HCT116 (cell line): ENCODE data around the gene MSANTD3.

ENCODE experiments used
- ELF1 ChIP-seq: IDR thresholded peaks from 2 replicates; pipeline ENCODE4 v1.6.1; 2012; ENCODE audit warnings: low read depth, borderline replicate concordance
- EZH2 ChIP-seq: fragments of 200-600 bp; sonication (generic); IDR thresholded peaks from 2 replicates; pipeline ENCODE4 v1.6.1; 2017; ENCODE audit warnings: antibody characterized with exemption, mixed run types
- EZH2phosphoT487 ChIP-seq: fragments of 200-600 bp; IDR thresholded peaks from 2 replicates; pipeline ENCODE4 v1.6.1; 2018; ENCODE audit warnings: antibody characterized with exemption, borderline replicate concordance
- POLR2A ChIP-seq: IDR thresholded peaks from 2 replicates; pipeline ENCODE4 v1.7.0; 2011; ENCODE audit warnings: borderline replicate concordance; ENCODE audit not compliant: insufficient read depth, insufficient read length; ENCODE audit errors: extremely low read depth
- POLR2AphosphoS5 ChIP-seq: IDR thresholded peaks from 2 replicates; pipeline ENCODE4 v1.6.1; 2011; ENCODE audit warnings: mild to moderate bottlenecking, low read depth, low read length, moderate library complexity
- SP1 ChIP-seq: IDR thresholded peaks from 2 replicates; pipeline ENCODE4 v1.6.1; 2012; ENCODE audit warnings: low read depth
- TF ChIP-seq, protein P1 (sequence below), 3 experiments: fragments of 200-600 bp in 1 of 3; sonication (generic) in 1 of 3; IDR thresholded peaks in 2 of 3; conservative IDR thresholded peaks in 1 of 3; 2 replicates each; pipeline ENCODE4 v1.5.1; 2012 to 2017; ENCODE audit warnings: low read depth in 2 of 3, low read length in 2 of 3, antibody characterized with exemption in 1 of 3, borderline replicate concordance in 1 of 3, control low read depth in 1 of 3, mild to moderate bottlenecking in 1 of 3, mixed read lengths in 1 of 3, mixed run types in 1 of 3, moderate library complexity in 1 of 3; ENCODE audit not compliant: insufficient read depth in 1 of 3
- TF ChIP-seq, protein P2 (sequence below): IDR thresholded peaks from 2 replicates; pipeline ENCODE4 v1.6.1; 2012
- TF ChIP-seq, protein P3 (sequence below): IDR thresholded peaks from 2 replicates; pipeline ENCODE4 v1.6.1; 2012

DNA sequence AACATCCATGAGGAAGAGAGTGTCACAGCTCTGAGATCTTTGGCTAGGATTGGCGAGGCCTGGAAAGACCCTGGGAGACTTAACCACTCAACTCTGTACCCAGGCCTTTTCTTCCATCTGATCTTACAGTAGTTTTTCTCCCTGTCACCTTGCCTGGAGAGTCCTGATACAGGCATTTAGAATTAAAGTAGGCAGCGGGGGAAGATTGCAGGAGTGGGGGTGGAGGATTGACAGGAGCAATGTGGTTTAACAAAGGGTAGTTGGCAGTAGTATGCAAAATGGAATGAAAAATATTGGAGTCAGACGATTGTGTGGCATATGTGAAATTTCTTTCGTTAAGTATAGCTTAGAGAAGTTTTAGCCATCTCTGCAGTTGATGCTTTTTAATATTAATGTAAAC, 62.9 kb downstream of the MSANTD3 start:
- TF ChIP-seq, protein P1, sequence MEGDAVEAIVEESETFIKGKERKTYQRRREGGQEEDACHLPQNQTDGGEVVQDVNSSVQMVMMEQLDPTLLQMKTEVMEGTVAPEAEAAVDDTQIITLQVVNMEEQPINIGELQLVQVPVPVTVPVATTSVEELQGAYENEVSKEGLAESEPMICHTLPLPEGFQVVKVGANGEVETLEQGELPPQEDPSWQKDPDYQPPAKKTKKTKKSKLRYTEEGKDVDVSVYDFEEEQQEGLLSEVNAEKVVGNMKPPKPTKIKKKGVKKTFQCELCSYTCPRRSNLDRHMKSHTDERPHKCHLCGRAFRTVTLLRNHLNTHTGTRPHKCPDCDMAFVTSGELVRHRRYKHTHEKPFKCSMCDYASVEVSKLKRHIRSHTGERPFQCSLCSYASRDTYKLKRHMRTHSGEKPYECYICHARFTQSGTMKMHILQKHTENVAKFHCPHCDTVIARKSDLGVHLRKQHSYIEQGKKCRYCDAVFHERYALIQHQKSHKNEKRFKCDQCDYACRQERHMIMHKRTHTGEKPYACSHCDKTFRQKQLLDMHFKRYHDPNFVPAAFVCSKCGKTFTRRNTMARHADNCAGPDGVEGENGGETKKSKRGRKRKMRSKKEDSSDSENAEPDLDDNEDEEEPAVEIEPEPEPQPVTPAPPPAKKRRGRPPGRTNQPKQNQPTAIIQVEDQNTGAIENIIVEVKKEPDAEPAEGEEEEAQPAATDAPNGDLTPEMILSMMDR (IDR thresholded peaks at IDR 0.05 in 2 of 3, conservative IDR thresholded peaks at IDR 0.05 in 1 of 3; ENCODE audit: borderline replicate concordance in 1 of 3, insufficient read depth in 1 of 3, low read depth in 2 of 3, low read length in 2 of 3), result no peak
- TF ChIP-seq, protein P2, sequence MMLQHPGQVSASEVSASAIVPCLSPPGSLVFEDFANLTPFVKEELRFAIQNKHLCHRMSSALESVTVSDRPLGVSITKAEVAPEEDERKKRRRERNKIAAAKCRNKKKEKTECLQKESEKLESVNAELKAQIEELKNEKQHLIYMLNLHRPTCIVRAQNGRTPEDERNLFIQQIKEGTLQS, result no peak
- TF ChIP-seq POLR2AphosphoS5, result no peak
- no peak for TF ChIP-seq EZH2phosphoT487
- TF ChIP-seq, protein P3, sequence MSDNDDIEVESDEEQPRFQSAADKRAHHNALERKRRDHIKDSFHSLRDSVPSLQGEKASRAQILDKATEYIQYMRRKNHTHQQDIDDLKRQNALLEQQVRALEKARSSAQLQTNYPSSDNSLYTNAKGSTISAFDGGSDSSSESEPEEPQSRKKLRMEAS, result no peak
- no peak for TF ChIP-seq ELF1
- no peak for TF ChIP-seq SP1
- no peak for TF ChIP-seq EZH2
- TF ChIP-seq POLR2A, result no peak
